MCF 10A (cell line): Measurements from ENCODE around the gene VSTM1. TPM values are rescaled to one million over a fixed set of nuclear protein-coding genes. Genes with fewer than 3 reads are reported as not detected.

Source experiments
- BruUV-seq: library from RNA; stranded (reverse); fragments of 400-500 nt; replicated peaks from 2 replicates; lab custom pipeline; 2021; lab: Mats Ljungman, UMichigan
- CTCF ChIA-PET: fragments of 300-600 bp; sonication (Branson Sonifier 250); formaldehyde crosslinking; extraction: SDS; loops from one replicate; lab custom pipeline; 2021; ENCODE audit warnings: antibody characterized with exemption, inconsistent platforms; lab: Yijun Ruan, JAX
- POLR2A ChIA-PET: fragments of 300-600, 350-650 bp; sonication (Branson Sonifier 250); formaldehyde crosslinking; extraction: SDS; loops from one replicate; lab custom pipeline; 2020; ENCODE audit warnings: antibody characterized with exemption, inconsistent platforms; lab: Yijun Ruan, JAX
- DNase-seq: peaks from one replicate; pipeline ENCODE4 v3.0.0-alpha.2; 2018; ENCODE audit not compliant: unreplicated experiment
- H3K27ac Mint-ChIP-seq: one replicate; pipeline ENCODE4 v1.8.0; 2022; ENCODE audit warnings: mild to moderate bottlenecking, low read depth, mixed read lengths; ENCODE audit not compliant: unreplicated experiment
- H3K27me3 Mint-ChIP-seq: one replicate; pipeline ENCODE4 v1.8.0; 2022; ENCODE audit warnings: mixed read lengths; ENCODE audit not compliant: insufficient read depth, unreplicated experiment
- H3K36me3 Mint-ChIP-seq: one replicate; pipeline ENCODE4 v1.8.0; 2022; ENCODE audit warnings: mild to moderate bottlenecking, moderate library complexity, mixed read lengths; ENCODE audit not compliant: insufficient read depth, unreplicated experiment
- H3K4me1 Mint-ChIP-seq: one replicate; pipeline ENCODE4 v1.8.0; 2022; ENCODE audit warnings: mixed read lengths; ENCODE audit not compliant: insufficient read depth, unreplicated experiment
- H3K4me3 Mint-ChIP-seq: one replicate; pipeline ENCODE4 v1.8.0; 2022; ENCODE audit warnings: mild to moderate bottlenecking, moderate library complexity, mixed read lengths; ENCODE audit not compliant: unreplicated experiment
- H3K9me3 Mint-ChIP-seq: one replicate; pipeline ENCODE4 v1.8.0; 2022; ENCODE audit warnings: mixed read lengths; ENCODE audit not compliant: unreplicated experiment
- CTCF ChIP-seq: fragments of 200-600 bp; IDR thresholded peaks from one replicate; pipeline ENCODE4 v1.8.0; 2022; ENCODE audit warnings: antibody characterized with exemption, mild to moderate bottlenecking; ENCODE audit not compliant: unreplicated experiment
- intact Hi-C: fragments of 100-400 bp; cut with micrococcal nuclease; formaldehyde crosslinking; loops from 2 replicates; pipeline ENCODE4 v1.14.1; 2022
- total RNA-seq: library from RNA; stranded (reverse); gene quantifications from 2 replicates; pipeline ENCODE4 v1.2.3, GENCODE V29; 2022

VSTM1 gene
- total RNA-seq, 1 experiment from 2014 or later = not detected

GRCh38 chr19:53991224-53992113 lies 72.2 kb downstream of the VSTM1 start, which contains the start of gene CACNG6:
TSS of gene CACNG6 (plus strand) at chr19:53991637. CDS start at chr19:53992878, 1,241 bp downstream.
- ChIA-PET POLR2A (no interaction called here), CTCF (no interaction called here)
- no peaks in the 10 kb centered on the region for H3K36me3 Mint-ChIP-seq
- no peak for TF ChIP-seq CTCF
- H3K4me3 Mint-ChIP-seq = no peak within 1 kb of the TSS
- no TSS peak for BruUV-seq
- intact Hi-C loops = no loop called here
- DNase-seq = no peak
- no peaks in the 10 kb centered on the region for H3K9me3 Mint-ChIP-seq
- H3K4me1 Mint-ChIP-seq = no peaks in the 10 kb centered on the region
- no peak within 1 kb of the TSS for H3K27ac Mint-ChIP-seq
- peaks cover 30% of the 10 kb centered on the region for H3K27me3 Mint-ChIP-seq

Other genes with a start within 250 kb of the VSTM1 start
- gene NLRP12, start 239.6 kb downstream of the VSTM1 start, total RNA-seq = not detected in 2 replicates
- 39.0 and 43.3 TPM in 2 replicates for gene MYADM, start 196.0 kb downstream of the VSTM1 start, total RNA-seq
- gene PRKCG, start 181.7 kb downstream of the VSTM1 start, total RNA-seq = not detected in 2 replicates
- gene CACNG7, start 154.6 kb downstream of the VSTM1 start, total RNA-seq = not detected in 2 replicates
- gene CACNG8, start 101.0 kb downstream of the VSTM1 start, total RNA-seq = 0.16 TPM in 1 of 2 replicates, not detected in the other
- not detected in 2 replicates for gene CACNG6, start 72.3 kb downstream of the VSTM1 start, total RNA-seq
- not detected in 2 replicates for gene TARM1, start 17.5 kb upstream of the VSTM1 start, total RNA-seq
- 2.9 and 9.2 TPM in 2 replicates for gene OSCAR, start 36.9 kb upstream of the VSTM1 start, total RNA-seq
- gene NDUFA3, start 39.0 kb upstream of the VSTM1 start, total RNA-seq = 111 and 128 TPM in 2 replicates
- 15.6 and 22.8 TPM in 2 replicates for gene TFPT, start 51.8 kb upstream of the VSTM1 start, total RNA-seq
- gene PRPF31, start 51.9 kb upstream of the VSTM1 start, total RNA-seq = 52.8 and 59.7 TPM in 2 replicates
- 63.2 and 80.5 TPM in 2 replicates for gene CNOT3, start 73.9 kb upstream of the VSTM1 start, total RNA-seq
- gene LENG1, start 95.8 kb upstream of the VSTM1 start, total RNA-seq = 6.1 and 8.2 TPM in 2 replicates
- gene TMC4, start 109.3 kb upstream of the VSTM1 start, total RNA-seq = 3.7 and 6.1 TPM in 2 replicates
- 43.8 and 49.5 TPM in 2 replicates for gene MBOAT7, start 125.7 kb upstream of the VSTM1 start, total RNA-seq
- gene TSEN34, start 127.4 kb upstream of the VSTM1 start, total RNA-seq = 28.0 and 40.1 TPM in 2 replicates
- 1,356 and 1,735 TPM in 2 replicates for gene RPS9, start 137.0 kb upstream of the VSTM1 start, total RNA-seq
- not detected in 2 replicates for gene LILRB3, start 159.1 kb upstream of the VSTM1 start, total RNA-seq
- not detected in 2 replicates for gene LILRA6, start 178.9 kb upstream of the VSTM1 start, total RNA-seq
- gene LILRB5, start 193.4 kb upstream of the VSTM1 start, total RNA-seq = not detected in 2 replicates
- gene LILRB2, start 217.2 kb upstream of the VSTM1 start, total RNA-seq = not detected in 2 replicates
- gene LILRA5, start 249.3 kb upstream of the VSTM1 start, total RNA-seq = not detected in 2 replicates